Measurements from ENCODE around the gene IRF2BP2.

DNA sequence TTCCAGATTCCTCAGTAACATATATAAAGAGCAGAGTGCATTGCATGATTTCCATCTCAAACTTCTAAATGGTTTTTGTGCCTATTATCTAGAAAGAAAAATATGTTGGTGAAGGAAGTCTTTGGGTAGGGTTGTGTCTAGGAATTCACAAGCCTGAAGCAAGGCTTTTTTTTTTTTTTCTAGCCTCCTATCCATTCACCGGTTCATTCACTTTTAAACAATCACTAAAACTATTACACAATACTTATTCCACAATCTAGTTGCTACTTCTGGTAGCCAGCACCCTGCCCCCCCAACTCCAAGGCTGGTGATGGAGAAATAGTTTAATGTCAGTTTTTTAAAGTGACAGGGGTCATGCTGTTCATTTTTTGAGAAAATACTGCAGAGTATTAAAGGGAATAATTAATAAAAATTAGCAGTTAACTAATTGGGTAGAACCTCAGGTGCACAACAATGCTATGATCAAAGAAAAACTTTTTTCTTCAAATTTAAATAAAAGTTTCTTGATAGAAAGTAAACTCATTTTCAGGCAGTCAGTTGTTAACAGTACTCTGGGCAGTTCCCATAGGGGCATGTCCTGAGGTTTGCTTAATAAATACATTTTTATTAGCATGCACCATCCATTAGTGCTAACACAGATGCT, 10.9 kb downstream of the IRF2BP2 start:
- TF ChIP-seq, protein P1, sequence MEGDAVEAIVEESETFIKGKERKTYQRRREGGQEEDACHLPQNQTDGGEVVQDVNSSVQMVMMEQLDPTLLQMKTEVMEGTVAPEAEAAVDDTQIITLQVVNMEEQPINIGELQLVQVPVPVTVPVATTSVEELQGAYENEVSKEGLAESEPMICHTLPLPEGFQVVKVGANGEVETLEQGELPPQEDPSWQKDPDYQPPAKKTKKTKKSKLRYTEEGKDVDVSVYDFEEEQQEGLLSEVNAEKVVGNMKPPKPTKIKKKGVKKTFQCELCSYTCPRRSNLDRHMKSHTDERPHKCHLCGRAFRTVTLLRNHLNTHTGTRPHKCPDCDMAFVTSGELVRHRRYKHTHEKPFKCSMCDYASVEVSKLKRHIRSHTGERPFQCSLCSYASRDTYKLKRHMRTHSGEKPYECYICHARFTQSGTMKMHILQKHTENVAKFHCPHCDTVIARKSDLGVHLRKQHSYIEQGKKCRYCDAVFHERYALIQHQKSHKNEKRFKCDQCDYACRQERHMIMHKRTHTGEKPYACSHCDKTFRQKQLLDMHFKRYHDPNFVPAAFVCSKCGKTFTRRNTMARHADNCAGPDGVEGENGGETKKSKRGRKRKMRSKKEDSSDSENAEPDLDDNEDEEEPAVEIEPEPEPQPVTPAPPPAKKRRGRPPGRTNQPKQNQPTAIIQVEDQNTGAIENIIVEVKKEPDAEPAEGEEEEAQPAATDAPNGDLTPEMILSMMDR (IDR thresholded peaks at IDR 0.05): no peak
- no peak for TF ChIP-seq ZFX (IDR thresholded peaks at IDR 0.05; ENCODE audit: borderline replicate concordance)
